HL-60 (cell line): ENCODE data around the gene CPLX1.

ENCODE experiments used
- DNase-seq, 2 experiments: peaks; one replicate each; pipeline ENCODE4 v3.0.0-alpha.2; 2010 to 2020; ENCODE audit warnings: low read depth in 1 of 2, low spot score in 1 of 2
- H3K27ac ChIP-seq: fragments of 250-450 bp; sonication (Bioruptor Pico); replicated peaks from 2 replicates; pipeline ENCODE4 v1.5.1; 2020; ENCODE audit warnings: mild to moderate bottlenecking, moderate library complexity
- H3K27me3 ChIP-seq: fragments of 250-450 bp; sonication (Bioruptor Pico); 2 replicates; pipeline ENCODE4 v1.5.1; 2021; ENCODE audit warnings: mild to moderate bottlenecking, moderate library complexity; ENCODE audit not compliant: insufficient read depth, poor library complexity, severe bottlenecking
- H3K4me3 ChIP-seq: replicated peaks from 2 replicates; pipeline ENCODE4 v1.5.1; 2011; ENCODE audit warnings: mild to moderate bottlenecking, control low read depth, low read length; ENCODE audit not compliant: insufficient read depth
- GABPA ChIP-seq: IDR thresholded peaks from 2 replicates; pipeline ENCODE4 v1.6.1; 2012; ENCODE audit warnings: low read depth
- POLR2AphosphoS5 ChIP-seq: IDR thresholded peaks from 2 replicates; pipeline ENCODE4 v1.6.1; 2012; ENCODE audit warnings: low read depth
- SPI1 ChIP-seq: IDR thresholded peaks from 2 replicates; pipeline ENCODE4 v1.6.1; 2012; ENCODE audit warnings: low read depth, mild to moderate bottlenecking, borderline replicate concordance
- TF ChIP-seq, protein P1 (sequence below): IDR thresholded peaks from 2 replicates; pipeline ENCODE4 v1.6.1; 2012; ENCODE audit warnings: low read depth; ENCODE audit not compliant: insufficient replicate concordance
- TF ChIP-seq, protein P2 (sequence below): IDR thresholded peaks from one replicate; pipeline ENCODE4 v1.5.1; 2011; ENCODE audit warnings: low read length, control low read depth, inconsistent platforms; ENCODE audit not compliant: insufficient read depth

CPLX1 gene

DNA sequence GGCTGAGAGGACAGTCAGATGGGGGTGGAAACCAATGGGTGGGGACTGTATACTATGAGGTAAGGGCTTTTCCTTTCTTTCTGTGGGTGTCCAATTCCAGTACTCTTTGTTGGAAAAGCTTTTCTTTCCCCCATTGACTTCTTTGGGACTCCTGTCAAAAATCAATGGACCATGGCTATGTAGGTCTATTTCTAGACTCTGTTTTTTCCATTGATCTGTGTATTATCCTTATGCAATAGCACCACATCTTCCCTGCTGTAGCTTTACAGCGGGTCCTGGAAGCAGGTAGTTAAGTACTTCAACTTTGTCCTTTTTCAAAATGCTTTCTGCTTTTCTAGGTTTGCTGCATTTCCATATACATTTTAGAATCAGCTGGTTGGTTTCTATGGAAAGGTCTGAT, 11.8 kb upstream of the CPLX1 start:
- TF ChIP-seq SPI1 = no peak
- TF ChIP-seq, protein P1, sequence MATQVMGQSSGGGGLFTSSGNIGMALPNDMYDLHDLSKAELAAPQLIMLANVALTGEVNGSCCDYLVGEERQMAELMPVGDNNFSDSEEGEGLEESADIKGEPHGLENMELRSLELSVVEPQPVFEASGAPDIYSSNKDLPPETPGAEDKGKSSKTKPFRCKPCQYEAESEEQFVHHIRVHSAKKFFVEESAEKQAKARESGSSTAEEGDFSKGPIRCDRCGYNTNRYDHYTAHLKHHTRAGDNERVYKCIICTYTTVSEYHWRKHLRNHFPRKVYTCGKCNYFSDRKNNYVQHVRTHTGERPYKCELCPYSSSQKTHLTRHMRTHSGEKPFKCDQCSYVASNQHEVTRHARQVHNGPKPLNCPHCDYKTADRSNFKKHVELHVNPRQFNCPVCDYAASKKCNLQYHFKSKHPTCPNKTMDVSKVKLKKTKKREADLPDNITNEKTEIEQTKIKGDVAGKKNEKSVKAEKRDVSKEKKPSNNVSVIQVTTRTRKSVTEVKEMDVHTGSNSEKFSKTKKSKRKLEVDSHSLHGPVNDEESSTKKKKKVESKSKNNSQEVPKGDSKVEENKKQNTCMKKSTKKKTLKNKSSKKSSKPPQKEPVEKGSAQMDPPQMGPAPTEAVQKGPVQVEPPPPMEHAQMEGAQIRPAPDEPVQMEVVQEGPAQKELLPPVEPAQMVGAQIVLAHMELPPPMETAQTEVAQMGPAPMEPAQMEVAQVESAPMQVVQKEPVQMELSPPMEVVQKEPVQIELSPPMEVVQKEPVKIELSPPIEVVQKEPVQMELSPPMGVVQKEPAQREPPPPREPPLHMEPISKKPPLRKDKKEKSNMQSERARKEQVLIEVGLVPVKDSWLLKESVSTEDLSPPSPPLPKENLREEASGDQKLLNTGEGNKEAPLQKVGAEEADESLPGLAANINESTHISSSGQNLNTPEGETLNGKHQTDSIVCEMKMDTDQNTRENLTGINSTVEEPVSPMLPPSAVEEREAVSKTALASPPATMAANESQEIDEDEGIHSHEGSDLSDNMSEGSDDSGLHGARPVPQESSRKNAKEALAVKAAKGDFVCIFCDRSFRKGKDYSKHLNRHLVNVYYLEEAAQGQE = no peak
- TF ChIP-seq, protein P2, sequence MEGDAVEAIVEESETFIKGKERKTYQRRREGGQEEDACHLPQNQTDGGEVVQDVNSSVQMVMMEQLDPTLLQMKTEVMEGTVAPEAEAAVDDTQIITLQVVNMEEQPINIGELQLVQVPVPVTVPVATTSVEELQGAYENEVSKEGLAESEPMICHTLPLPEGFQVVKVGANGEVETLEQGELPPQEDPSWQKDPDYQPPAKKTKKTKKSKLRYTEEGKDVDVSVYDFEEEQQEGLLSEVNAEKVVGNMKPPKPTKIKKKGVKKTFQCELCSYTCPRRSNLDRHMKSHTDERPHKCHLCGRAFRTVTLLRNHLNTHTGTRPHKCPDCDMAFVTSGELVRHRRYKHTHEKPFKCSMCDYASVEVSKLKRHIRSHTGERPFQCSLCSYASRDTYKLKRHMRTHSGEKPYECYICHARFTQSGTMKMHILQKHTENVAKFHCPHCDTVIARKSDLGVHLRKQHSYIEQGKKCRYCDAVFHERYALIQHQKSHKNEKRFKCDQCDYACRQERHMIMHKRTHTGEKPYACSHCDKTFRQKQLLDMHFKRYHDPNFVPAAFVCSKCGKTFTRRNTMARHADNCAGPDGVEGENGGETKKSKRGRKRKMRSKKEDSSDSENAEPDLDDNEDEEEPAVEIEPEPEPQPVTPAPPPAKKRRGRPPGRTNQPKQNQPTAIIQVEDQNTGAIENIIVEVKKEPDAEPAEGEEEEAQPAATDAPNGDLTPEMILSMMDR = no peak
- TF ChIP-seq GABPA = no peak
- no peak for TF ChIP-seq POLR2AphosphoS5

DNA sequence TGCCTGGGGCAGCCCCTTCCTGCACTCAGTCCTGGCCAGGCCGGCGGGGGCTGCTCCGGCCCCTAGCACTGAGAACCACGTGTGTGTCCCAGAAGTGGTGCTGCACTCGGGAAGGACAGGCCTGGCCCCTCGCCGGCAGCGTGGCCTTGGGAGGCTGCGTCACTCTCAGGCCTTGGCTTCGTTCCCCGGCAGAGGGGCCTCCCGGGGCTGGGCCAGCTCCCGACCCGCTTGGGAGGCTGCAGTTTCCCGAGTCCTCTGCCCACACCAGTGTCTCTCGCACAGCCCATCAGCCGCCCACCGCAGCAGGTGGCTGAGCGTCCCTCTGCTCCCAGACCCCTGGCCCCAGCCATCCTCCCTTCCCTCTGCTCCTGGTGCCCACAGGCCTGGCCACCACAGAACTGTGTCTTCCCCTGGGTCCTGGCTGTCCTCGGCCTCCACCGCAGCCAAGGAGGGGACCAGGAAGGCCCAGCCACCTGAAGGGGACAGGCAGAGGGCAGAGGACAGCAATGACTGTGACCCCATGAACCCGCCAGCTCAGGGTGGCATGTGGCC, 10.9 kb upstream of the CPLX1 start:
- no peak overlapping the region for H3K27ac ChIP-seq
- H3K4me3 ChIP-seq = no peak overlapping the region
- TF ChIP-seq, protein P1 = no peak
- no peak for TF ChIP-seq SPI1
- H3K27me3 ChIP-seq = no peaks in the 10 kb centered on the region
- no peak for DNase-seq

More for the DNA sequence above, 11.8 kb upstream of the CPLX1 start:
- Histone ChIP-seq H3K27ac (no peak overlapping the region), H3K27me3 (no peaks in the 10 kb centered on the region), H3K4me3 (no peak overlapping the region)
- DNase-seq = no peak

DNA sequence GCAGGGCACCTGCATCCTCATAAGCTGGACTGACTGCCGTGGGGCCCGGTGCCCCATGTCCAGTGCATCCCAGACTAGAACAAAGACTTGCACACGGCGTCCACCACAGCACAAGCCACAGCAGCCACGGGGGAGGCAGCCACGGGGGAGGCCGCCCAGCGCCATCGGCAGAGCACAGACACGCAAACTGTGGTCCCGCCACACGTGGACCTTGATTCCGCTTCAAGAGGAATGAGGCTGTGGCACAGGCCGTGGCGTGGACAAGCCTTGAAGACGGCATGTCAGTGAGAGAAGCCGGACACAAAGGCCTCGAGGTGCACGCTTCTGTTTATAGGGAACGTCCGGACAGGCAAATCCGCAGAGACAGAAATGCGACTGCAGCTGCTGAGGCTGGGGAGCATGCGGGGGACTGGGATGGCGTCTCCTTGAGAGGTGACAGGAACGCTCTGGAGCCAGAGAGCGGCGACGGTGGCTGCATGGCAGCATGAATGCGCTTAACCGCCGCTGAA, 10.1 kb upstream of the CPLX1 start:
- H3K27ac ChIP-seq = no peak overlapping the region

More for the DNA sequence above, 10.1 kb upstream of the CPLX1 start:
- TF ChIP-seq, protein P1 = no peak
- TF ChIP-seq, protein P2 = no peak
- no peak for TF ChIP-seq GABPA
- no peak for TF ChIP-seq POLR2AphosphoS5
- TF ChIP-seq SPI1 = no peak
- Histone ChIP-seq H3K4me3 (no peak overlapping the region), H3K27me3 (no peaks in the 10 kb centered on the region)
- DNase-seq = no peak
